ENCODE measurements around the gene KIAA1328.

GRCh38 chr18:36867056-36867455 is 38.1 kb downstream of the KIAA1328 start:
- TF ChIP-seq POLR2A (IDR thresholded peaks at IDR 0.05; ENCODE audit: low read depth) (no peak), POLR2AphosphoS5 (IDR thresholded peaks at IDR 0.05) (no peak), EP300 (IDR thresholded peaks at IDR 0.05) (no peak)
